GM21390 (cell line): ENCODE results near the gene UQCC2.

Source experiments
- ATAC-seq: cut with Tn5 transposase; IDR thresholded peaks from one replicate; pipeline ENCODE4 v1.9.1; 2021; ENCODE audit not compliant: unreplicated experiment

UQCC2 gene

DNA sequence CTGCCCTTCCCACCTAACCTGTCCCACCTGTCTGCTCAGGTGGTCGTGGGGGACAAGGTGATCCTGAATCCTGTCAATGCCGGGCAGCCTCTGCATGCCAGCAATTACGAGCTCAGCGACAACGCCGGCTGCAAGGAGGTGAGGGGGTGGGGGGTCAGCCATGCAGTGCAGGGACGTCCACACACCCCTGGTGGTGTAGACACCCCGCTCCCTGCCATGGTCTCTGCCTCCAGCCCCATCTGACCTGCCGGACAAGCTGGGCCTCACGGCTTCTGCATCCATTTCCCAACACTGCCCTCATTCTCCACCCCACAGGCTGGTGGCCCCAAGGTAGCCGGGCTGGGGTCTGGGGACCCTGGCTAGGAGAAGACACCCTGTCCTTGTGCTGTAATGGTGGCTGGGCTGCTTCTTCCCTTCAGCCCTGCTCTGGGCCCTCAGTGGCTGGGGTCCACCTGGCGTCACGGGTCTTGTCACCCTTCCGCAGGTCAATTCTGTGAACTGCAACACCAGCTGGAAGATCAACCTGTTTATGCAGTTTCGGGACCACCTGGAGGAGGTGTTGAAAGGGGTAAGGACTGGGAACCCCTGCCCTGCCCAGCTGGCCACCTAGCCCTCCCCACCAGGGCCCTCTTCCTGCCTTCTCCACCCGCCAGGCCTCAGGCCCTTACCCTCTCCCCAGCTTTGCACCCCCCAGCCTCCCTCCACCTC, 52.4 kb downstream of the UQCC2 start:
- ATAC-seq: no peak

- no peak for ATAC-seq
These were observed 54.7 kb downstream of the UQCC2 start for GRCh38 chr6:33656844-33657243.

GRCh38 chr6:33654831-33655554, 56.5 kb downstream of the UQCC2 start:
- ATAC-seq: no peak

DNA sequence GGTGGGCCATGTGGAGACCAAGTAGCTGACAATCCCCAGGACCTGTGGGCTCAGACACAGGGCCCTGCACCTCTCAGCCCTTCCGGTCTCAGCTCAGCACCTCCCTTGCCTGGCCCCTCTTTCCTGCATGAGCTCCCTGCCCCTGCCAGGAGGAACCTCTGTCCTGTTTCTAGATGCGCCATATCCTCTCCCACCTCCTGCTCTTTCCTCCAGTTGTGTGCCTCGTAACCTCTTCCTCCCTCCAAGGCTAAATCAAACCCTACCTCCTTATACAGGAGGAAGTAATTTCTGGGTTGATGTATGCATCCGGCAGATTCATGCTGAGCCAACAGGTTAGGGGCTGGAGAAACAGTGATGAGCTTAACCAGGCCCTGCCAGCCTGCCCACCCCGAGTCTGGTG, 59.5 kb downstream of the UQCC2 start:
- ATAC-seq: no peak

DNA sequence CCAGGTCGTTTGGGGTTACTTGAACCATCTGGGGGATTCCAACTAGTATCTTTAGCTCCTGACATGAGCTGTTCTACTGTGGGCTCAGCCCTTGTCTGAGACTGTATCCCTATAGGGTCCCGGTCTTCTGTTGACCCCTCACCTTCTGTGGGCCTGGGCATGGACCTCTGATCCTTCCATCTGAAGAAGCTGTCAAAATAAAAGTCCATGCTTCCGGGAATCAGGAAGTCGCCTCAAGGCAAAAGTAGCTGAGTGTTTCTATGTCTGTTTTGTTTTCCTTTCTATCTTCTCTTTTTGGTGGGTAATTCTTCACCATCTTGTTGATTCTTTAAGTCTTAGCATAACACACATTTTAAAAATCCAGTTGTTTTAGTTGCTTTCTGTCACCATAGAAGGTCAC, 60.1 kb downstream of the UQCC2 start:
- no peak for ATAC-seq
